Stimulated activated CD4-positive, alpha-beta T cell treated with anti-CD3 and anti-CD28 coated beads, Interleukin-1b, Interleukin-23, amount 100 ng/mL, for 24 hours (primary cell): ENCODE results near the gene GNA14.

ENCODE experiments used
- DNase-seq, 4 experiments: peaks; one replicate each; pipeline ENCODE4 v3.0.0-alpha.2; 2020; ENCODE audit warnings: low read depth in 4 of 4, low spot score in 1 of 4

GNA14 gene

GRCh38 chr9:77543131-77543822 lies 104.8 kb downstream of the GNA14 start:
- DNase-seq = no peak

GRCh38 chr9:77541600-77541999 lies 106.5 kb downstream of the GNA14 start:
- no peak for DNase-seq

GRCh38 chr9:77541055-77541454 lies 107.1 kb downstream of the GNA14 start:
- DNase-seq = no peak

- no peak for DNase-seq
Observed at GRCh38 chr9:77534376-77535057, 113.6 kb downstream of the GNA14 start.

- DNase-seq = no peak
Observed at GRCh38 chr9:77533671-77534070, 114.5 kb downstream of the GNA14 start.

- DNase-seq = no peak
Observed at GRCh38 chr9:77532607-77533006, 115.5 kb downstream of the GNA14 start.

GRCh38 chr9:77531400-77531799 lies 116.7 kb downstream of the GNA14 start:
- no peak for DNase-seq

- DNase-seq = no peak
Observed at GRCh38 chr9:77523891-77524290, 124.2 kb downstream of the GNA14 start.

- DNase-seq = no peak
Observed at GRCh38 chr9:77521091-77521490, 127.0 kb downstream of the GNA14 start.

- DNase-seq = no peak
Observed at GRCh38 chr9:77518688-77519087, 129.4 kb downstream of the GNA14 start.

GRCh38 chr9:77516781-77517180 lies 131.3 kb downstream of the GNA14 start:
- no peak for DNase-seq

GRCh38 chr9:77514886-77515711 lies 133.0 kb downstream of the GNA14 start:
- DNase-seq = no peak

GRCh38 chr9:77513457-77513856 lies 134.7 kb downstream of the GNA14 start:
- no peak for DNase-seq

GRCh38 chr9:77512876-77513275 lies 135.2 kb downstream of the GNA14 start:
- no peak for DNase-seq

GRCh38 chr9:77511525-77511924 lies 136.6 kb downstream of the GNA14 start:
- no peak for DNase-seq

- DNase-seq = no peak
Observed at GRCh38 chr9:77510666-77511065, 137.5 kb downstream of the GNA14 start.

- no peak for DNase-seq
Observed at GRCh38 chr9:77508396-77508795, 139.7 kb downstream of the GNA14 start.

- DNase-seq = no peak
Observed at GRCh38 chr9:77507212-77507961, 140.7 kb downstream of the GNA14 start.

- no peak for DNase-seq
Observed at GRCh38 chr9:77505232-77505631, 142.9 kb downstream of the GNA14 start.

GRCh38 chr9:77502568-77502967 lies 145.6 kb downstream of the GNA14 start:
- no peak for DNase-seq

GRCh38 chr9:77498891-77499290 lies 149.2 kb downstream of the GNA14 start:
- no peak for DNase-seq
